A673 (cell line): ENCODE measurements around the gene RNPS1. TPM values are rescaled to one million over a fixed set of nuclear protein-coding genes. Genes with fewer than 3 reads are reported as not detected.
"Not testable (repeated sequence)": the region's sequence is repeated elsewhere in the genome, so short reads cannot be mapped to it uniquely, and the experiment has no call there.

Experiments
- BruUV-seq: library from RNA; stranded (reverse); fragments of 400-500 nt; replicated peaks from 2 replicates; lab custom pipeline; 2021; lab: Mats Ljungman, UMichigan
- CTCF ChIA-PET: fragments of 300-600 bp; sonication (Branson Sonifier 250); formaldehyde crosslinking; loops from one replicate; lab custom pipeline; 2022; ENCODE audit warnings: antibody characterized with exemption; lab: Charles Lee
- POLR2A ChIA-PET: fragments of 300-600 bp; sonication (Branson Sonifier 250); formaldehyde crosslinking; loops from one replicate; lab custom pipeline; 2022; ENCODE audit warnings: antibody characterized with exemption; ENCODE audit not compliant: low non-redundant PET; lab: Charles Lee
- DNase-seq: peaks from one replicate; pipeline ENCODE4 v3.0.0-alpha.2; 2015; ENCODE audit warnings: low spot score
- H3K27ac ChIP-seq: fragments of 200-600 bp; sonication (generic); 2 replicates; pipeline ENCODE4 v1.5.1; 2016; ENCODE audit warnings: mixed run types, low read depth, mild to moderate bottlenecking, mixed read lengths, antibody characterized with exemption, low read length; ENCODE audit not compliant: poor library complexity, severe bottlenecking
- H3K27me3 ChIP-seq: fragments of 200-600 bp; sonication (generic); replicated peaks from 2 replicates; pipeline ENCODE4 v1.6.1; 2017; ENCODE audit warnings: mixed run types, low read depth, mild to moderate bottlenecking, mixed read lengths, antibody characterized with exemption, low read length; ENCODE audit not compliant: insufficient read depth, poor library complexity
- H3K36me3 ChIP-seq: fragments of 200-600 bp; sonication (generic); 2 replicates; pipeline ENCODE4 v1.6.1; 2016; ENCODE audit warnings: mixed run types, mild to moderate bottlenecking, mixed read lengths, antibody characterized with exemption, low read length; ENCODE audit not compliant: insufficient read depth, poor library complexity, severe bottlenecking
- H3K4me1 ChIP-seq: fragments of 200-600 bp; sonication (generic); 2 replicates; pipeline ENCODE4 v1.6.1; 2017; ENCODE audit warnings: mixed run types, mild to moderate bottlenecking, mixed read lengths, antibody characterized with exemption, low read length; ENCODE audit not compliant: insufficient read depth, poor library complexity, severe bottlenecking
- H3K4me3 ChIP-seq: fragments of 200-600 bp; sonication (generic); 2 replicates; pipeline ENCODE4 v1.5.1; 2016; ENCODE audit warnings: low read depth, mixed run types, mild to moderate bottlenecking, mixed read lengths, low read length; ENCODE audit not compliant: poor library complexity, severe bottlenecking
- H3K9me3 ChIP-seq: fragments of 200-600 bp; sonication (generic); 2 replicates; pipeline ENCODE4 v1.6.1; 2016; ENCODE audit warnings: mixed run types, low read depth, mild to moderate bottlenecking, mixed read lengths, antibody characterized with exemption, low read length; ENCODE audit not compliant: poor library complexity, severe bottlenecking
- CTCF ChIP-seq: fragments of 300-800, 200-600 bp; sonication (generic); conservative IDR thresholded peaks from 2 replicates; pipeline ENCODE4 v1.5.1; 2017; ENCODE audit warnings: low read depth, mild to moderate bottlenecking, antibody characterized with exemption, low read length, moderate library complexity, mixed read lengths
- EZH2 ChIP-seq: fragments of 200-600 bp; sonication (generic); IDR thresholded peaks from 2 replicates; pipeline ENCODE4 v1.6.1; 2017; ENCODE audit warnings: borderline replicate concordance, low read depth, mild to moderate bottlenecking, mixed read lengths, antibody characterized with exemption, low read length; ENCODE audit not compliant: poor library complexity, severe bottlenecking
- intact Hi-C: fragments of 100-400 bp; cut with micrococcal nuclease; formaldehyde crosslinking; loops from one replicate; pipeline ENCODE4 v1.10.0; 2022; ENCODE audit not compliant: unreplicated experiment
- total RNA-seq: library from RNA; stranded (reverse); gene quantifications from 2 replicates; pipeline ENCODE4 v1.2.3, GENCODE V29; 2021

Gene RNPS1
- total RNA-seq, 1 experiment from 2014 or later = 345 TPM

GRCh38 chr16:2242598-2242997, 25.3 kb downstream of the RNPS1 start:
- ChIA-PET CTCF (no interaction called here), POLR2A (no interaction called here)
- no TSS peak for BruUV-seq
- TF ChIP-seq EZH2 (no peak), CTCF (no peak)
- Histone ChIP-seq H3K4me3 (no peak overlapping the region), H3K27ac (no peak overlapping the region), H3K4me1 (no peaks in the 10 kb centered on the region), H3K36me3 (peaks cover 48% of the 10 kb centered on the region), H3K27me3 (no peaks in the 10 kb centered on the region), H3K9me3 (no peaks in the 10 kb centered on the region)
- intact Hi-C loops = no loop called here
- DNase-seq = no peak

- H3K36me3 ChIP-seq = peaks cover 38% of the 10 kb centered on the region
- intact Hi-C loops, CTCF ChIA-PET, H3K27ac ChIP-seq, H3K27me3 ChIP-seq, POLR2A ChIA-PET, H3K4me3 ChIP-seq, DNase-seq, H3K4me1 ChIP-seq, H3K9me3 ChIP-seq: not testable (repeated sequence)
- BruUV-seq = TSS peak; percentile 22
Measured at GRCh38 chr16:2240331-2240730, 27.6 kb downstream of the RNPS1 start.

- ChIA-PET CTCF (interaction anchor here (0.5 kb wide), 1 partner anchor 16 kb away, joined by 5 read pairs; no protein-coding TSS in a partner anchor), POLR2A (no interaction called here)
- DNase-seq = no peak
- BruUV-seq = no TSS peak
- Histone ChIP-seq H3K27ac (no peak overlapping the region), H3K36me3 (peaks cover 35% of the 10 kb centered on the region), H3K27me3 (no peaks in the 10 kb centered on the region), H3K4me1 (no peaks in the 10 kb centered on the region), H3K4me3 (no peak overlapping the region), H3K9me3 (no peaks in the 10 kb centered on the region)
- TF ChIP-seq EZH2 (no peak), CTCF (no peak)
- intact Hi-C loops = no loop called here
Measured at GRCh38 chr16:2238838-2239675, 28.9 kb downstream of the RNPS1 start.
